Measurements from ENCODE around the gene TTC23L.

GRCh38 chr5:34913072-34913471, 74.1 kb downstream of the TTC23L start:
- no peak for TF ChIP-seq CTCF (IDR thresholded peaks at IDR 0.05)
- TF ChIP-seq POLR2A (IDR thresholded peaks at IDR 0.05) = no peak
- no peak for TF ChIP-seq POLR2AphosphoS5 (IDR thresholded peaks at IDR 0.05)

Measured in prostate gland (tissue), 2 donors.